Activated T-cell treated with anti-CD3 and anti-CD28 coated beads, Interleukin-2, amount 50 U/mL, for 48 hours (primary cell): ENCODE measurements around the gene FAM53A.

Experiments
- DNase-seq, 2 experiments: peaks; one replicate each; pipeline ENCODE4 v3.0.0-alpha.2; 2020

The FAM53A gene, protein sequence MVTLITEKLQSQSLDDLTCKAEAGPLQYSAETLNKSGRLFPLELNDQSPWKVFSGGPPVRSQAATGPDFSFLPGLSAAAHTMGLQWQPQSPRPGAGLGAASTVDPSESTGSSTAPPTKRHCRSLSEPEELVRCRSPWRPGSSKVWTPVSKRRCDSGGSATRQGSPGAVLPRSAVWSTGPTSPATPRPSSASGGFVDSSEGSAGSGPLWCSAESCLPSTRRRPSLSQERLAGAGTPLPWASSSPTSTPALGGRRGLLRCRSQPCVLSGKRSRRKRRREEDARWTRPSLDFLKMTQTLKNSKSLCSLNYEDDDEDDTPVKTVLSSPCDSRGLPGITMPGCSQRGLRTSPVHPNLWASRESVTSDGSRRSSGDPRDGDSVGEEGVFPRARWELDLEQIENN

DNA sequence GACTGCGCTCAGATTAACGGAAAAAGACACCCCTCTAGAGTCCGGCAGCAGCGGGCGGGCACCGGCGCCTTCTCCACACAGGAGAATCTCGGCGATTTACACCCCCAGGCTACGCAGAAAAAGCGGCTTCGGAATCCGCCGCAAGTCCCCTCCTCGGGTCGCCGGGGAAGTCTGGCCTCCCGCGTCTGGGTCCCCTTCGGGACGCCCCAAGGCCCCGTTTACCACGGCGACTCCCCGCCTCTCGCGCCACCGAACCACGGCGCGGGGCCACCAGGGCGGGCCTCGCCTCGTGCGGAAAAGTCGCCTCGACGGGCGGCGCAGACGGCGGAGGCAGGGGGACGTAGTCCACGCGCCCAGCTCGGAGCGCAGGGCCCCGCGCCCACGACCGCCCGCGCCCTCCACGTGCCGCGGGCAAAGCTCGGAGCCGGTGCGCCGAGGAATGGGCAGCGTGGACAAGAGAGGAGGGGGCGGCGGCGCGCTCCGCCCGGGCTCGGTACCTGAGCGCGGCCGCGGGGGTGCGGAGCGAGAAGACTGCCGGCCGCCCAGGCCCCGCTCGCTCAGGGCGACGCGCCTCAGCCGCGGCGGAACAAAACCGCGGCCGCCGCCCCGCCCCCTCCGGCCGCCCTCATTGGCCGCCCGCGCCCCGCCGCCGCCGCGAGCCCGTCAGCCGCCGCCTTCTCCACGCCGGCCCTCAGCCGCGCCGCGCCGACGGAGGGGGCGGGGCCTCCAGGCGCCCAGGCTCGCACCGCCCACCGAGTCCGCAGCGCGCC lies at the start of gene FAM53A:
Gene FAM53A, minus strand, starts transcription at position 578 of the 770 bp plus-strand sequence. CDS start 15,572 bp downstream, outside the sequence.
- DNase-seq: peak in 1 of 2 experiments; percentile 51

DNA sequence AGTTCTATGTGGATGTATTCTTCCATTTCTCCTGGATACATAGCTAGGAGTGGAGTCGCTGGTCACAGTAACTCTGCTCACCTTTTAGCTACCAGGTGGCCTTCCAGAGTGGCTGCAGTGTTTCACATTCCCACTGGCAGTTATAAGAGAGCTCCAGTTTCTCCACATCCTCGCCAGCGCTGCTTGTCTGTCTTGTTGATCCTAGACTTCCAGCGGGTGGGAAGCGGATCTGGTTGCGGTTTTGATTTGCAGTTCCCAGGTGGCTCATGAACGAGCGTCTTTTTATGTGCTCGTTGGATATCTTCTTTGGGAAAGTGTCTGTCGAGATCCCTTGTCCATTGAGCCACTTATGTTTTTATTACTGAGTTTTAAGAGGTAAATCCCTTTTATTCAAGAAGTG lies 48.8 kb upstream of the FAM53A start:
- no peak for DNase-seq

DNA sequence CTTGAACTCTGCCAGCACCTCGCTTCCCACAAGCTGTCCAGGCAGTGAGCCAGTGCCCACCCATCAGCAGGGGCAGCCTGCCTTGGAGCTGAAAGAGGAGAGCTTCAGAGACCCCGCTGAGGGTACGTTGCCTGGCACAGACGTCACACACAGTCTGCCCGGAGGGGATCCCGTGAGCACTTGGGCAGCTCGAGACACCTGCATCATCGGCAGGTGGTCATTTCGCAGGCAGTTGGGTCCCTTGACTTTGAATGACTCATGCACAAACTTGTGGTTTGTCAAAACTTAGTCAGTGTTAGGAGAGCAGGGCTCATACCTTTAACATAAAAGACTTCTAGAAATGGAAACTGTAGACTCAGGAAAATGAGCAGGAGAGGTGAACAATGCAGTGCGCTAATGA lies 47.1 kb upstream of the FAM53A start:
- DNase-seq: no peak

DNA sequence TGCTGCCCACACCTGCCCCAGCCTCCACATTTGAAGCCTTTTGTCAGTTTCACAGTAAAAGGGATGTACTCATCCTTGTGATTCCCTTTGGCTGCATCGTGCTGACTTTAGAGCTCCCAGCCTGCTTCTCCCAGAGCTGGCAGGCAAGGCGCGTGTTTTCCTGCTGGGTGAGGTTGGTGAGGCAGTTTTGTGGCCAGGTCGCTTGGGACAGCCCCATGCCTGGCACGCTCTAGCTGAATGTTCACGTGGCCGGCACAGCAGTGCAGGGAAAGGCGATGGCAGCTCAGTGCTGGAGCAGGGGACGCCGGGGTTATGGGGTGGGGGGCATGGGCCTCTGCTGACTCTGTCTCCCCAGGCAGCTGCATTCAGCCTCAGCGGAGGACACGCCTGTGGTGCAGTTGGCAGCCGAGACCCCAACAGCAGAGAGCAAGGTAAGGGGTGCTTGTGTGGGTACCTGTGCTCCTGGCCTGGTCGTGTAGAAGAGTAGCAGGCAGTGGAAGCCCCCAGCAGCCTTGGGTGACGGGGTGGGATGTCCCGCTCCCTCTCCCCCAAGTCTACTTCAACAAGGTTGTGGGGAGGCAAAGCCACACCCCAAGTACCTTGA lies 46.5 kb upstream of the FAM53A start:
- no peak for DNase-seq

DNA sequence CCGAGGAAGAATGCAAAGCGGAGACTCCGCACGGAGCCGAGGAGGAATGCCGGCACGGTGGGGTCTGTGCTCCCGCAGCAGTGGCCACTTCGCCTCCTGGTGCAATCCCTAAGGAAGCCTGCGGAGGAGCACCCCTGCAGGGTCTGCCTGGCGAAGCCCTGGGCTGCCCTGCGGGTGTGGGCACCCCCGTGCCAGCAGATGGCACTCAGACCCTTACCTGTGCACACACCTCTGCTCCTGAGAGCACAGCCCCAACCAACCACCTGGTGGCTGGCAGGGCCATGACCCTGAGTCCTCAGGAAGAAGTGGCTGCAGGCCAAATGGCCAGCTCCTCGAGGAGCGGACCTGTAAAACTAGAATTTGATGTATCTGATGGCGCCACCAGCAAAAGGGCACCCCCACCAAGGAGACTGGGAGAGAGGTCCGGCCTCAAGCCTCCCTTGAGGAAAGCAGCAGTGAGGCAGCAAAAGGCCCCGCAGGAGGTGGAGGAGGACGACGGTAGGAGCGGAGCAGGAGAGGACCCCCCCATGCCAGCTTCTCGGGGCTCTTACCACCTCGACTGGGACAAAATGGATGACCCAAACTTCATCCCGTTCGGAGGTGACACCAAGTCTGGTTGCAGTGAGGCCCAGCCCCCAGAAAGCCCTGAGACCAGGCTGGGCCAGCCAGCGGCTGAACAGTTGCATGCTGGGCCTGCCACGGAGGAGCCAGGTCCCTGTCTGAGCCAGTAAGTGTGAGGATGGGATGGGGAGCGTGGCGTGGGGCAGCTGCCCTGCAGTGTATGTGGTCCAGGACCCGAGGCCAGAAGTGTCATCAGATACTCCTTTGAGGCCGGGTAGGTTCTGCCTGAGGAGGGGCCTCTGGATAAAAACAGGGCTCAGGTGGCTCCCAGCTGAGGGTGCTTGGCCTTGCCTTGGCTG lies 44.2 kb upstream of the FAM53A start:
- no peak for DNase-seq

DNA sequence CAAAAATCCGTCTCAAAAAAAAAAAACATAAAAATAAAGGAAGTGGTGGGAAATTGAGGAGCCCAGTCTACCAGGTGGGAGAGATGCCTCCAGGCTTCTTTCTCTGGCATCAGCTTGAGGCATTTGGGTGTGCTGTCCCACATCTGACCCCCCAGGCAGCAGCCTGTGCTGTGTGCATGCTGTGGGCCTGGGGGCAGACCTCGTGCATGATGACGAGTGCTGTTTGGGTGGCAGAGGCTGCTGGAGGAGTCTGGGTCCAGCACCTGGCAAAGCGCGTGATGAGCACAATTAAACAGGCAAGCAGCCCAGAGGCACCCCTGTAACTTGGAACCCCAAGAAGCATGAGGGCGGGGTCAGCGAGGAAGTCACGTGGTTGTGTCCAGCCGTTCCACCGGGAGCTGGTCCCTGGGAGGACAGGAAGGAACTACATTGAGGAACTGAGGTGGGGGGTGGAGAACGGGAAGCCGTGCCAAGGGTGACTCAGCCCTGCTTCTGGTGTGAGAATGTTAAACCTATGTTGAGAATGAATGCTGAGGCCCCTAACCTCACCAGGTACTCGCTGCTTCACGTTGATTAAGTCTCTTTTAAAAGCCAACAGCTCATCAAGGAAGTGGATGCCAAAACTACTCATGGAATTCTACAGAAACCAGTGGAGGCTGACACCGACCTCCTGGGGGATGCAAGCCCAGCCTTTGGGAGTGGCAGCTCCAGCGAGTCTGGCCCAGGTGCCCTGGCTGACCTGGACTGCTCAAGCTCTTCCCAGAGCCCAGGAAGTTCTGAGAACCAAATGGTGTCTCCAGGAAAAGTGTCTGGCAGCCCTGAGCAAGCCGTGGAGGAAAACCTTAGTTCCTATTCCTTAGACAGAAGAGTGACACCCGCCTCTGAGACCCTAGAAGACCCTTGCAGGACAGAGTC lies 43.3 kb upstream of the FAM53A start:
- no peak for DNase-seq

DNA sequence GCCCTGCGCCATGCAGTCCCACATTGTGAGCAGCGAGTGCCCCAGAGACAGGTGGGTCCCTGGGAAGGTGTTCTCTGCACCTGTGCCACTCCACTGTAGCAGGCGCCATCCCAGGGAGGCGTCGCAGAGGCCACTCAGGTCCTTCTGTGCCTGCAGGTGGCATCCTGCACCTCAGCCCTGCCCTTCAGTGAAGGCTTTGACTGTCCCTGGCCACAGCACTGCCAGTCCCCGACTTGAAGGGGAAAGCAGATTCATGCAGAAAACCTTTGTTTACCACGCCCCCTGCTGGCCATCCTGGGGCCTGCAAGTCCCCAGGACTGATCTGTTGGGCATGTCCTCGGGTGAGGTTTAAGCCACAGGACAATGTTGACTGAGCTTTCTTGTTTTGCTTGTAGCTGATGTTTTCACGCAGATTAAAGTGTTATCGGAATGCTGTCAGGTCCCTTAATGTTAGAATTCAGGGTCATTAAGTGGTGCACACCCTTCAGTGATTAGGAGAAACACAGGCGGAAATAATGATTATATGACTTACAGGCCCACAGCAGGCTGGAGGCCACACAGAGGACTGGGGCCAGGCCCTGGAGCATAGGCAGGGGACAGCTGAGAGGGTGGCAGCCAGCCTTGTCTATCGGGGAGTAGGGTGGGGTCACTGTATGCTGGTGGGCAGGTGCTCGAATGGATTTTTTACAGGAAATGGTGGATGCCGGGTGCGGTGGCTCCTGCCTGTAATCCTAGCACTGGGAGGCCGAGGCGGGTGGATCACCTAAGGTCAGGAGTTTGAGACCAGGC lies 42.2 kb upstream of the FAM53A start:
- peak; percentile 93 to 94 for DNase-seq

DNA sequence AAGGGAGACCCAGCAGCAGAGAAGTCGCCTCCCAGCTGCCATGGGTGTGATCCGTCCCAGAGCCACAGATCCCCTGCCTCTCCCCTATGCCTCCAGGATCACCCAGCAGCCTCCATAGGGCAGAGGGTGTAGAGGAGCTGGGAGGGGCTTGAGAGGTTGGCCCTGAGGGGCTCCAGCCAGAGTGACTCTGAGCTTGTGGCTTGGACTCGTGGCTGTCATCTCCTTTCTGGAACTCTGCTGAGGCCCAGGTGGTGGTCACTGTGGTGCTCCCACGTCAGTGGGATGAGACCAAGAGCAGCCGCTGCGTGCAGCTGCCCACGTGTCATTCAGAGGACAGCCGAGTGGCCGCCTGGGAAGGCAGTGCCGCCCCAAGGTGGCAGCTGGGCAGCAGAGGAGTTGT lies 41.4 kb upstream of the FAM53A start:
- DNase-seq: no peak

DNA sequence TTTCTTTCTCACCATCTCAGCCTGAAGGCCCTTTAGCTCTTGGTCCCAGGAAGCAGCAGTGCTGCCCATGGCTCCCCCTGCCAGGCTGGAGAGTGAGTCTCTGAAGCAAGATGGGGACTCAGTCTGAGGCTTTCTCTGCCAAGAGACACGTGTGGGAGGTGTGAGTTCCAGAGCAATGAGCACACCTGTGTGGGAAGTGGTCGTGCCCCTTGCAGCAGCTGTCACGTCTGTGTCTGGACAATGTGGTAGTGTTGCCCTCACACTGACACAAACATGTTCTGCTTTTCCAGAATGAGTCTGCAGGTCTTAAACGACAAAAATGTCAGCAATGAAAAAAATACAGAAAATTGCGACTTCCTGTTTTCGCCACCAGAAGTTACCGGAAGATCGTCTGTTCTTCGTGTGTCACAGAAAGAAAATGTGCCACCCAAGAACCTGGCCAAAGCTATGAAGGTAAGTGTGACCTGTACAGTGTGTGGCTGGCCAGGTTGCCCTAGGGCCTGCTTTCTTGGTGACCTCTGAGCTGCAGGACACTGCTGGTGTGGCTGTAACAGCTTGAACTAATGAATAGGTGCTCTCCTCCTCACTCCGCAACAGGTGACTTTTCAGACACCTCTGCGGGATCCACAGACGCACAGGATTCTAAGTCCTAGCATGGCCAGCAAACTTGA lies 39.2 kb upstream of the FAM53A start:
- DNase-seq: peak; percentile 75 to 78

DNA sequence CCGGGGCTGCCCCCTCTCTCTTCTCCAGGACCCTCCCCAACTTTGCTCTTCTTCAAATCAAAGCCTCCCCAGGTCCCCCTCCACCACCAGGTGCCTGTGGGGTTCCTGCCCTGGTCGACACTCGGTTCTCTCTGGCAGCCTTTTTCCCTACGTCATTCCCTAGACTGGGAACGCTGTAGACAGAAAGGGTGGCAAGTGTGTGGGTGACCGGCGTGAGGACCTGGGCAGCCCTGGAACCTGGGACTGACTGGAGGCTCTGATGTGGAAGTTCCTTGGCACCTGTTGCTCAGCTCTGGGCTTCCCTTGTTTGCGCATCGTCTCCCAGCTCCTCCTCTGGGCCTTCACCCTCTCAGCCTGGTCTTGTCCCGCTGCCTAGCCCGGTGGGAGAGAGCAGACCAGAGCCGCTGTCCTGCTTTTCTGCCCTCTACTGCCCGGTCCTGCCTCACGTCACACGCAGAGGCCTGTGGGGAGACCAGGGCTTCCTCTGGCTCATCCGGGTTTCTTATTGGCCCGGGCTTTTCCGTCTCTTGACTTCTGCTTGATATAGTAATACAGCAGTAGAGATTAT lies 38.5 kb upstream of the FAM53A start:
- DNase-seq: no peak

DNA sequence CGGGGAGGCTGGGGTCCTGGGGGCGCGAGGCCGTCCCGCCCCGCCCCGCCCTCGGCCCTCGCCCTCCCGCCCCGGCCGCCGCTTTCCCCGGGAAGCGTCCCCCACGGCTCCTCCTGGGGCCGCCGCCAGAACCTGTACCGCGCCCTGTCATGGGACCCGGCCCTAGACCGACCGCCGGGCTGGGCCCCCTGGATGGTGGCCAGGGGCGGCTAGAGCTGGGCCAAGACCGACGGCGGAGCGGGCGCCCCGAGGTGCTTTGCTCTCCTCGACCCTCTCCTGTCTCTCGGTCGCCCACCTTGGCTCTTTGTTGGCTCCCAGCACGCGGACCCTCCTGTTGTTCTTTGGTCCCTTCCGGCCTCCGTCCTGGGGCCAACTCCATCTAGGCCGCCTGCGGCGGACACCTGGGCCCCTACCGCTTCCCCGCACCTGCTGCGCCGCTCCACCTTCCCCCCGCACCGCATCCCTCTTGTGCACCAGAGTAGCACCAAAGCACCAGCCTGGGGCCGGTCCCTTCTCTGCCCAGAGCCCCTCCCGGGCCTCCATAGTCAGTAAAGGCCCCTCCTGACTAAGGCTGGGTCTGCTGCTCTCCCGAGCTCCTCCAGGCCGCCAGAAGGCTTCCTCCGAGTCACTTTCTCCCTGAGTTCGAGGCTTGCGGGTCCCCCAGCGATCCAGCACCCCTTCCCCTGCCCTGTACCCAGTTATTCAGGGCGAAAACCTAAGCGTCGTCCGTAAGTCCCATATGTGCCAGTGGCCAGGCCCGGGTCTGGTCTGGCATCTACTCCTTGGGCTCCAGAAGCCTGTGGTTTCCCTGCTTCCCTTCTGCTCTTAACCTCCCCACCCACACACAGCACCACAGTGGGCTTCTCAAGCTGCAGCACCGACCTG lies 37.8 kb upstream of the FAM53A start:
- DNase-seq: peak in 1 of 2 experiments; percentile 56

DNA sequence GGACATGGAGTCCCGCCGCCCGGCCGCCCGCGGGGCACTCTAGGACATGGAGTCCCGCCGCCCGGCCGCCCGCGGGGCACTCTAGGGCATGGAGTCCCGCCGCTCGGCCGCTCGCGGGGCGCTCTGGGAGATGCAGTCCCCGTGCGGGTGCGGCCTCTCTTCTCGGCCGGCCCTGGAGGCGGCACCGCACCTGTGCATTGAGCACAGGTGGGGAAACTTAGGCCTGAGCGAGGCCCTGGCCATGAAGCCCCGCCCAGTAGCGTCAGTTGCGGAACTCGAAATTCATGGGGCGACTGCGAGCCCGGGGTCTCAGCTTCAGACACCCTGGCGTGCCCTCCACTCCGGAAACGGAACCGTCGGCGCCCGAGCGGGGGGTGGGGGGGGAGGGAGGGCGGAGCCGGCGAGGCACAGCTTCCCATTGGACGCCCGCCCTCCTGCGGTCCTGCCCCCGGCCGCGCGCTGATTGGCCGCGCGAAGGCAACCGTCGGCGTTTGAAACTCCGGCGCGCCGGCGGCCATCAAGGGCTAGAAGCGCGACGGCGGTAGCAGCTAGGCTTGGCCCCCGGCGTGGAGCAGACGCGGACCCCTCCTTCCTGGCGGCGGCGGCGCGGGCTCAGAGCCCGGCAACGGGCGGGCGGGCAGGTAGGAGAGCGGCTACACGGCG lies 37.0 kb upstream of the FAM53A start, which contains the start of the genes TACC3 and TMEM129:
Gene TACC3, plus strand, starts transcription at position 519 of the 663 bp plus-strand sequence. CDS start 1,901 bp downstream, outside the sequence.
Gene TMEM129, minus strand, starts transcription at position 321 of the 663 bp plus-strand sequence. CDS start 486 bp downstream, outside the sequence.
- DNase-seq: peak; percentile 95 to 96

DNA sequence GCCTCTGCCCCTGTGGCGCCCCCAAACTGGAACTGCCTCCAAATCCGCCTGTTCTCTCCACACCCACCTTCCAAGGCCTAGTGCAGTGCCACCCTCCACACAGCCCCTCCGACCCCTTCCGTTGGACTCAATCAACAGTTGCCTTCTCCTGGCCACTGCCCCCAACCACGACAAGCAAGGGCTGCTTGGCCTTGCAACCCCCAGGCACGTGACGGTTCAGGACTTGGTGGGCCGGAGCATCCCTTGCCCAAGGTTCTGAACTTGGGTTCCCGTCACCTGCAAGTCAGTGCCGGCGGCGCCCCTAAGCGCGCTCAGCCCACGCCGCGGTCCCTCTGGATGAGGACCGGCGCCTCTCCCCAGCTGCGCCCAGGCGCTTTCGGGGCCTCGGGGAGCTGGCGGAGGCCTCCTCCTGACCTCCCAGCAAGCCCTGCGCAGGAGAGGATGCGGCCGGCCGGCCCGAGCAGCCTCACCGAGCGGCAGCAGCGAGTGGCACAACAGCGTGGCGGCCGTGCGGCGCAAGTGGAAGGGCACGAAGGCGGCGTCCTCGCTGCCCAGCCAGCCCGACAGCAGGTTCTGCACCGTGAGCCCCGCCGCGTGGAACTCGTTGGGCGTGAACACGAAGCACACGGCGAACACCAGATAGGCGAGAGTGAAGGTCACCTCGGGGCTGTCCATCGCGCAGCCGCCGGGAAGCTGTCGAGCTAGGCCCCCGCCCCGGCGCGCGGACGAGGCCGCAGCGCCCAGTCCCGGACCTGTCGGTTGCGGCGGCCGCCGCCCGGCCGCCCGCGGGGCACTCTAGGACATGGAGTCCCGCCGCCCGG lies 36.3 kb upstream of the FAM53A start:
- peak; percentile 66 to 76 for DNase-seq

DNA sequence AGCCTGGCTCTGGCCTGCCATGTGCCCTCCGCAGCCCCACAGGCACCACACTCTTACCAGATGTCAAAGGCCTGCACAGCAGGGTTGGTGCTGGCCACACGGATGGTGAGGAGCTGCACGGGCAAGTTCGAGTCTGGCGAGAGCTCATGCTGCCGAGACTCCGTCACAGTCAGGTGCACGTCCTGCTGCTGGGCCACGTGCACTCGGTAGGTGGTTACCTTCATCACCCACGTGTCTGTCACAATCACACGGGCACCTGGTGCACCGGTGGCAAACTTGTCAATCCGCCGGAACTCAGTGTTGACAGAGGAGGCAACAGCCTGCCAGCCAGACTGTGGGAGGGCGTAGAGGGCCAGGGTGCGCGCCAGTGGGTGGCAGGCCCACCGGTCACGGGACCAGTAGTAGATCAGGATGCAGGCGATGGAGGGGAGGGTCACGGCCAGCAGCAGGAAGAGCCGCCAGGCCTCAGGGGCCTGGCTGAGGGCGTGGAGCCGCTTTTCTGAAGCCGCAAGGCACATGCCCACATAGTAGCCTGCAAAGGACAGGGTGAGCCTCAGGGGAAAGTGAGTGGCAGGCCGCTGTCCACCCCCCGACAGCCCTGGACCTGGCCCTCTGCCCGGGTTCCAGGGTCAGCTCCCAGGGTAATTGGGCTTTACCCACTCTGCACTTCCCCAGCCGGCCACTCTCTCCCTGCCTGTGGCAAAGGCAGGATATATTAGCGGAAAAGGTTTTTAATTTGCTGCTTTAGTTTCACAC lies 34.2 kb upstream of the FAM53A start:
- no peak for DNase-seq

DNA sequence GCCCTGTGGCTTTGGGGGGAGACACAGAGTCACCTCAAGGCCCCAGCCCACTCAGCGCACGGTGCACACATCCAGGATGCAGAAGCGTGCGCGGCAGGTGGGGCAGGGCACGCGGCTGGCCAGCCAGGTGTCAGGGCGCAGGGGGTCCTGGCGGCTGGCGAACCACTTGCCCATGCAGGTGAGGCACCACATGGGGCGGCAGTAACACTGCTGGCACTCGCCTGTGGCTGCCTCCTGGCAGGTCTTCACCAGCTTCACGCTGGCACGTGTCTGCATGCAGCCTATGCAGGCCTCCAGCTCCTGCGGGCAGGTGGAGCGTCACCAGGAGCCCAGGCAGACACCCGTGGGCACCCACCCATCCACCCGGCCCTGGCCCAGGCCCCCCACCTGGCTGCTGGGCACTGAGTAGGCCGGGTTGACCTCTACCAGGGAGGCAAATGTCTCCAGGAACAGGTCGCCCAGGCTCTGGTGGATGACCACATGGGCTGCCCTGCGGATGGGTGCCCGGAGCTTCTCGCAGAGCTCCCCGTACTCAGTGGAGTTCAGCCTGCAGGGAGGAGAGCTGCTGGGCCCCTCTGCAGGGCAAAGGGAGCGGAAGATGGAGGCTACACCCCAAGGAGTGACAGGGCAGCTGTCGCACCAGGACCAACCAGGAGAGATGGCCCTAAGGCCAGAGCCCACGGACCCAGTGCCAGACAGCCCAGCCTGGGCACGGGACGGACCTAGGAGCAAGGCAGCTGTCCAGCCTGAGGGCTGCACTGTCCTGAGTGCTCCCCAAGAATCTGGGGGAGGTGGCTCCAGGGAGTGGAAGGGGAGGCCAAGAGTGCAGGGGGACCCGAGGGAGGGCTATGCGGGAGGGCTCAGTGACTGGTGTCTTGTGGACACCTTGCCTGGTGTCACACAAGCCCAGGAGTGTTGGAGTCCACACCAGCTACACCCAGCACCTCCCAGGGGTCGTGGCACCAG lies 33.3 kb upstream of the FAM53A start:
- DNase-seq: no peak
